ENCODE data around the gene VMAC.

GRCh38 chr19:5880196-5880595 lies 24.5 kb upstream of the VMAC start:
- no peak for TF ChIP-seq CTCF (IDR thresholded peaks at IDR 0.05)
- TF ChIP-seq RFX5 (IDR thresholded peaks at IDR 0.05): no peak
- TF ChIP-seq POLR2A (IDR thresholded peaks at IDR 0.05; ENCODE audit: low read length): no peak
- TF ChIP-seq EP300 (IDR thresholded peaks at IDR 0.05): no peak
- no peak for TF ChIP-seq ZFP36 (IDR thresholded peaks at IDR 0.05; ENCODE audit: borderline replicate concordance, partially characterized antibody)
- TF ChIP-seq ELK1 (IDR thresholded peaks at IDR 0.05; ENCODE audit: low read depth, low read length): no peak
- TF ChIP-seq CEBPB (IDR thresholded peaks at IDR 0.05): no peak
- no peak for TF ChIP-seq REST (IDR thresholded peaks at IDR 0.05)
- no peak for TF ChIP-seq E2F6 (IDR thresholded peaks at IDR 0.05; ENCODE audit: borderline replicate concordance, low read depth)
- no peak for TF ChIP-seq HDAC2 (IDR thresholded peaks at IDR 0.05)
- TF ChIP-seq USF2 (IDR thresholded peaks at IDR 0.05): no peak
